Activated naive CD4-positive, alpha-beta T cell treated with anti-CD3 and anti-CD28 coated beads for 36 hours (primary cell): Measurements from ENCODE around the gene PLEKHA5. TPM values are rescaled to one million over a fixed set of nuclear protein-coding genes. Genes with fewer than 3 reads are reported as not detected.
"Not testable (repeated sequence)": the region's sequence is repeated elsewhere in the genome, so short reads cannot be mapped to it uniquely, and the experiment has no call there.

Experiments
- CTCF ChIA-PET: fragments of 350-600 bp; sonication (Branson Sonifier 250); formaldehyde crosslinking; loops from one replicate; lab custom pipeline; 2021; ENCODE audit warnings: antibody characterized with exemption; lab: Charles Lee
- DNase-seq: peaks from one replicate; pipeline ENCODE4 v3.0.0-alpha.2; 2020
- H3K27ac Mint-ChIP-seq: one replicate; pipeline ENCODE4 v1.8.0; 2021; ENCODE audit warnings: mild to moderate bottlenecking, mixed read lengths
- H3K27me3 Mint-ChIP-seq: one replicate; pipeline ENCODE4 v1.8.0; 2021; ENCODE audit warnings: low read depth, mixed read lengths
- H3K36me3 Mint-ChIP-seq: one replicate; pipeline ENCODE4 v1.8.0; 2021; ENCODE audit warnings: low read depth, mixed read lengths
- H3K4me1 Mint-ChIP-seq: one replicate; pipeline ENCODE4 v1.8.0; 2021; ENCODE audit warnings: low read depth, mixed read lengths
- H3K4me3 Mint-ChIP-seq: one replicate; pipeline ENCODE4 v1.8.0; 2021; ENCODE audit warnings: mild to moderate bottlenecking, moderate library complexity, mixed read lengths
- H3K9me3 Mint-ChIP-seq: one replicate; pipeline ENCODE4 v1.8.0; 2021; ENCODE audit warnings: mixed read lengths
- intact Hi-C: fragments of 100-400 bp; cut with micrococcal nuclease; formaldehyde crosslinking; loops from one replicate; pipeline ENCODE4 v1.15.1; 2023
- total RNA-seq, 2 experiments: library from RNA; stranded (reverse); gene quantifications; one replicate each; pipeline ENCODE4 v1.2.3, GENCODE V29; 2021

The PLEKHA5 gene
- total RNA-seq, 2 experiments from 2014 or later: 0.69 to 0.81 TPM

GRCh38 chr12:19229021-19229420, 99.5 kb downstream of the PLEKHA5 start:
- DNase-seq, H3K27ac Mint-ChIP-seq, H3K4me3 Mint-ChIP-seq, H3K9me3 Mint-ChIP-seq, CTCF ChIA-PET, H3K4me1 Mint-ChIP-seq, intact Hi-C loops, H3K27me3 Mint-ChIP-seq, H3K36me3 Mint-ChIP-seq: not testable (repeated sequence)

GRCh38 chr12:19230299-19230866, 100.8 kb downstream of the PLEKHA5 start:
- Mint-ChIP-seq H3K36me3 (no peaks in the 10 kb centered on the region), H3K27ac (no peak overlapping the region), H3K4me1 (no peaks in the 10 kb centered on the region), H3K9me3 (no peaks in the 10 kb centered on the region), H3K4me3 (no peak overlapping the region), H3K27me3 (no peaks in the 10 kb centered on the region)
- intact Hi-C loops: no loop called here
- DNase-seq: no peak
- CTCF ChIA-PET: no interaction called here

GRCh38 chr12:19230896-19231295, 101.4 kb downstream of the PLEKHA5 start:
- Mint-ChIP-seq H3K4me3 (no peak overlapping the region), H3K9me3 (no peaks in the 10 kb centered on the region), H3K36me3 (no peaks in the 10 kb centered on the region), H3K4me1 (no peaks in the 10 kb centered on the region), H3K27ac (no peak overlapping the region), H3K27me3 (no peaks in the 10 kb centered on the region)
- DNase-seq: no peak
- intact Hi-C loops: no loop called here
- CTCF ChIA-PET: no interaction called here

GRCh38 chr12:19234171-19234704, 104.7 kb downstream of the PLEKHA5 start:
- intact Hi-C loops: no loop called here
- H3K9me3 Mint-ChIP-seq: no peaks in the 10 kb centered on the region
- no peaks in the 10 kb centered on the region for H3K4me1 Mint-ChIP-seq
- H3K36me3 Mint-ChIP-seq: no peaks in the 10 kb centered on the region
- no peak overlapping the region for H3K4me3 Mint-ChIP-seq
- H3K27me3 Mint-ChIP-seq: no peaks in the 10 kb centered on the region
- H3K27ac Mint-ChIP-seq: no peak overlapping the region
- CTCF ChIA-PET: no interaction called here
- no peak for DNase-seq

GRCh38 chr12:19234981-19235871, 105.7 kb downstream of the PLEKHA5 start:
- CTCF ChIA-PET: no interaction called here
- no peak overlapping the region for H3K27ac Mint-ChIP-seq
- H3K27me3 Mint-ChIP-seq: no peaks in the 10 kb centered on the region
- DNase-seq: no peak
- no peak overlapping the region for H3K4me3 Mint-ChIP-seq
- H3K4me1 Mint-ChIP-seq: no peaks in the 10 kb centered on the region
- no peaks in the 10 kb centered on the region for H3K9me3 Mint-ChIP-seq
- intact Hi-C loops: no loop called here
- no peaks in the 10 kb centered on the region for H3K36me3 Mint-ChIP-seq

- H3K27me3 Mint-ChIP-seq: no peaks in the 10 kb centered on the region
- intact Hi-C loops: no loop called here
- CTCF ChIA-PET: no interaction called here
- no peaks in the 10 kb centered on the region for H3K9me3 Mint-ChIP-seq
- no peak overlapping the region for H3K4me3 Mint-ChIP-seq
- no peaks in the 10 kb centered on the region for H3K36me3 Mint-ChIP-seq
- no peaks in the 10 kb centered on the region for H3K4me1 Mint-ChIP-seq
- no peak overlapping the region for H3K27ac Mint-ChIP-seq
- peak; percentile 8 for DNase-seq
Observed at GRCh38 chr12:19236656-19237055, 107.1 kb downstream of the PLEKHA5 start.

- intact Hi-C loops: no loop called here
- no peak overlapping the region for H3K4me3 Mint-ChIP-seq
- H3K9me3 Mint-ChIP-seq: no peaks in the 10 kb centered on the region
- H3K27me3 Mint-ChIP-seq: peaks cover 2% of the 10 kb centered on the region
- no peak overlapping the region for H3K27ac Mint-ChIP-seq
- H3K36me3 Mint-ChIP-seq: no peaks in the 10 kb centered on the region
- CTCF ChIA-PET: no interaction called here
- DNase-seq: no peak
- H3K4me1 Mint-ChIP-seq: peaks cover 5% of the 10 kb centered on the region
Observed at GRCh38 chr12:19238540-19238939, 109.0 kb downstream of the PLEKHA5 start.

- Mint-ChIP-seq H3K27ac (no peak overlapping the region), H3K9me3 (no peaks in the 10 kb centered on the region), H3K36me3 (no peaks in the 10 kb centered on the region), H3K4me1 (peaks cover 5% of the 10 kb centered on the region), H3K4me3 (no peak overlapping the region), H3K27me3 (peaks cover 2% of the 10 kb centered on the region)
- CTCF ChIA-PET: no interaction called here
- intact Hi-C loops: no loop called here
- DNase-seq: no peak
Observed at GRCh38 chr12:19239102-19239501, 109.6 kb downstream of the PLEKHA5 start.

GRCh38 chr12:19239616-19240234, 110.2 kb downstream of the PLEKHA5 start:
- CTCF ChIA-PET: no interaction called here

GRCh38 chr12:19242581-19242980, 113.0 kb downstream of the PLEKHA5 start:
- CTCF ChIA-PET: no interaction called here
- intact Hi-C loops: no loop called here
- Mint-ChIP-seq H3K27me3 (peaks cover 2% of the 10 kb centered on the region), H3K27ac (no peak overlapping the region), H3K4me1 (peaks cover 5% of the 10 kb centered on the region), H3K9me3 (no peaks in the 10 kb centered on the region), H3K4me3 (no peak overlapping the region), H3K36me3 (no peaks in the 10 kb centered on the region)
- DNase-seq: no peak

More at GRCh38 chr12:19239616-19240234, 110.2 kb downstream of the PLEKHA5 start:
- Mint-ChIP-seq H3K36me3 (no peaks in the 10 kb centered on the region), H3K27me3 (peaks cover 2% of the 10 kb centered on the region), H3K27ac (no peak overlapping the region), H3K9me3 (no peaks in the 10 kb centered on the region), H3K4me1 (peaks cover 5% of the 10 kb centered on the region), H3K4me3 (no peak overlapping the region)
- intact Hi-C loops: no loop called here
- DNase-seq: no peak

GRCh38 chr12:19243551-19243950, 114.0 kb downstream of the PLEKHA5 start:
- CTCF ChIA-PET: no interaction called here
- Mint-ChIP-seq H3K27ac (no peak overlapping the region), H3K4me3 (no peak overlapping the region), H3K36me3 (no peaks in the 10 kb centered on the region), H3K27me3 (peaks cover 2% of the 10 kb centered on the region), H3K4me1 (peaks cover 5% of the 10 kb centered on the region), H3K9me3 (no peaks in the 10 kb centered on the region)
- intact Hi-C loops: no loop called here
- DNase-seq: no peak

- CTCF ChIA-PET: no interaction called here
- intact Hi-C loops: no loop called here
- no peaks in the 10 kb centered on the region for H3K9me3 Mint-ChIP-seq
- peaks cover 2% of the 10 kb centered on the region for H3K27me3 Mint-ChIP-seq
- no peak for DNase-seq
- no peak overlapping the region for H3K27ac Mint-ChIP-seq
- peaks cover 5% of the 10 kb centered on the region for H3K4me1 Mint-ChIP-seq
- no peaks in the 10 kb centered on the region for H3K36me3 Mint-ChIP-seq
- H3K4me3 Mint-ChIP-seq: no peak overlapping the region
Observed at GRCh38 chr12:19244312-19244711, 114.8 kb downstream of the PLEKHA5 start.
